GM13977 (cell line): ENCODE measurements around the gene FEZF2.

Source experiments
- DNase-seq: peaks from one replicate; pipeline ENCODE4 v3.0.0; 2012; ENCODE audit warnings: low spot score
- in situ Hi-C: fragments of 300-500 bp; cut with MboI; formaldehyde crosslinking; loops from one replicate; pipeline ENCODE4 v1.12.0; 2022; ENCODE audit warnings: low sequenced_read_pairs, low pct_unique_long_range_greater_than_20kb, mixed read lengths, inconsistent platforms; ENCODE audit not compliant: unreplicated experiment
- TF ChIP-seq, protein P1 (sequence below): IDR thresholded peaks from 2 replicates; pipeline ENCODE4 v1.5.1; 2012; ENCODE audit warnings: mild to moderate bottlenecking, control low read depth; ENCODE audit not compliant: insufficient read depth; ENCODE audit errors: extremely low read depth, missing control alignments

FEZF2 gene

DNA sequence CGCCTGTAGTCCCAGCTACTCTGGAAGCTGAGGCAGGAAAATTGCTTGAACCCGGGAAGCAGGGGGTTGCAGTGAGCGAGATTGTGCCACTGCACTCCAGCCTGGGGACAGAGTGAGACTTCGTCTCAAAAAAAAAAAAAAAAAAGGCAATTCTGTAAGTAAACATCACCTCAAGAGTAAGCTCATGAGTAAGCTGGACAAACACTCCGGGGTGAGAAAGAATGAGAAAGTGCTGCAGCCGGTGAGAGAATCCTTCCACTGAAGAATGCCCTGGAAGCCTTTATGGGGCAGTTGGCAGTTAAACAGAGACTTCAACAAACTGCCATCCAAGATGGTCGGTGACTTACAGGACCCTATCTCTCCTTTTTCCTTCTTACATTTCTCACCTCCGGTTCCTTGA lies 47.5 kb downstream of the FEZF2 start:
- TF ChIP-seq, protein P1, sequence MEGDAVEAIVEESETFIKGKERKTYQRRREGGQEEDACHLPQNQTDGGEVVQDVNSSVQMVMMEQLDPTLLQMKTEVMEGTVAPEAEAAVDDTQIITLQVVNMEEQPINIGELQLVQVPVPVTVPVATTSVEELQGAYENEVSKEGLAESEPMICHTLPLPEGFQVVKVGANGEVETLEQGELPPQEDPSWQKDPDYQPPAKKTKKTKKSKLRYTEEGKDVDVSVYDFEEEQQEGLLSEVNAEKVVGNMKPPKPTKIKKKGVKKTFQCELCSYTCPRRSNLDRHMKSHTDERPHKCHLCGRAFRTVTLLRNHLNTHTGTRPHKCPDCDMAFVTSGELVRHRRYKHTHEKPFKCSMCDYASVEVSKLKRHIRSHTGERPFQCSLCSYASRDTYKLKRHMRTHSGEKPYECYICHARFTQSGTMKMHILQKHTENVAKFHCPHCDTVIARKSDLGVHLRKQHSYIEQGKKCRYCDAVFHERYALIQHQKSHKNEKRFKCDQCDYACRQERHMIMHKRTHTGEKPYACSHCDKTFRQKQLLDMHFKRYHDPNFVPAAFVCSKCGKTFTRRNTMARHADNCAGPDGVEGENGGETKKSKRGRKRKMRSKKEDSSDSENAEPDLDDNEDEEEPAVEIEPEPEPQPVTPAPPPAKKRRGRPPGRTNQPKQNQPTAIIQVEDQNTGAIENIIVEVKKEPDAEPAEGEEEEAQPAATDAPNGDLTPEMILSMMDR = no peak
- no peak for DNase-seq
- in situ Hi-C loops = no loop called here

DNA sequence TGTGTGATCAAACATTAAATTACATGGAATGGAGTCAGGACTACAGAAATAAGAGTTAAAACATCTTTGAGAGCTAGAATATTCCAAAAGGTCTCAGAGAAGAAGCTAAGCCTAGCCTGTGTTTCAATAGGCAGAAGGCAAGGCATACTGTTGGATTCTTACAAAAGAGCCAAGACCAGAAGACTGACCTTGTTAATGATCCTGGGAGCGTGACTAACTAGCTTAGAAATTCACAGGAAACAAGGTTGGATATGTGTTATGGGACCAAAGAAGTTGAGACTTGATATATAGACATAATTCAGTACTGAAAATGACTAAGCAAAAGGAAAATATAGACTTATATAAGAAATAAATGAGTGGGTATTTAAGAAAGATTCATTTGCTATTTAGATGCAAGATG lies 50.1 kb downstream of the FEZF2 start:
- TF ChIP-seq, protein P1 = no peak
- in situ Hi-C loops = no loop called here
- DNase-seq = no peak
